Stimulated activated CD8-positive, alpha-beta memory T cell treated with anti-CD3 and anti-CD28 coated beads, Interleukin-4, amount 100 ng/mL, for 1 hour (primary cell): ENCODE results near the gene ITPR2.
"Not testable (repeated sequence)": the region's sequence is repeated elsewhere in the genome, so short reads cannot be mapped to it uniquely, and the experiment has no call there.

Experiments
- DNase-seq, 2 donors: peaks; one replicate each; pipeline ENCODE4 v3.0.0-alpha.2; 2020; ENCODE audit warnings: low read depth in 2 of 2, low spot score in 1 of 2

The ITPR2 gene

DNA sequence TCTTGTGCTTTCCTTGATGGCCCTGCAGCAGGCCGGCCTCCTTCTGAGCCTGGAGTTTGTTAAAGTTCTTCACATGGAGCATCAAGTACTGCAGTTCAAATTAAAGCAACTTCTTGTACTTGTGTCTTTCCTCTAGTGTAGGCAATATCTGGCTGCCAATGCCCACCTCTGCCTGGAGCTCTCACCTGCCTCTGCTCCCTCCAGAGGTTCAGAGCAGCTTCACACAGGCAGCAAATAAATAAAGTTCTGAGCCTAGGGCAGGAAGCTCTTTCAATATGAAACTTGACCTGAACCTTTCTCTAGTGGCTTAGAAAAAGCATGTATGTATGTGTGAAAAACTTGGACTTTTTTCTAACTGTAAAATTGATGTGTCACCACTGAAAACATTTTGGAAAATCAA is 65.9 kb downstream of the ITPR2 start:
- DNase-seq = no peak

DNA sequence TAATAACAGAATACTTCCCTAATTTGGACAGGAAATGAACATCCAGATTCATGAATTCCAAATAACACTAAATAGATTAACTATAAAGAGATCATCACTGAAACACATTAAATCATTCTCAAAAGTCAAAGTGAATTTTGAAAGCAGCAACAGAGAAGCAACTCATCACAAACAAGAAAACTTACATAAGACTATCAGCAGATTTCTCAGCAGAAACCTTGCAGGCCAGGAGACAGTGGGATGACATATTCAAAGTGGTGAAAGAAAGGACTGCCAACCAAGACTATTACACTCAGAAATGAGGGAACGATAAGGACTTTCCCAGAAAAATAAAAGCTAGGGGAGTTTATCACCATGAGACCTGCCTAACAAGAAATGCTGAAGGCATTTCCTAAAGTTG is 70.8 kb downstream of the ITPR2 start:
- DNase-seq = no peak

DNA sequence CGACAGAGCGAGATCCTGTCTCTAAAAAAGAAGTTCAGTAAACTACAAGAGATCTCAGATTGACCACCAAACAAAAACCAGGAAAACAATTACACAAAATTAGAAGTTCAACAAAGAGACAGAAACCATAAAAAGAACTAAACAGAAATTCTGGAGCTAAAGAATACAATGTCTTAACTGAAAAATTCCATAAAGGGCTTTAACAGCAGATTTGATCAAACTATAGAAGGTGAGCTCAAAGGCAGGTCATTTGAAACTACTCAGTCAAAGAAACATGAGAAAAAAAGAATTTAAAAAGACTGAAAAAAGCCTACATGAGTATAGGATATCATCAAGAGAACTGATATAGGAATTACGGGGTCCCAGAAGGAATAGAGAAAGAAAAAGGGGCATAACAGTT is 71.2 kb downstream of the ITPR2 start:
- DNase-seq = no peak

DNA sequence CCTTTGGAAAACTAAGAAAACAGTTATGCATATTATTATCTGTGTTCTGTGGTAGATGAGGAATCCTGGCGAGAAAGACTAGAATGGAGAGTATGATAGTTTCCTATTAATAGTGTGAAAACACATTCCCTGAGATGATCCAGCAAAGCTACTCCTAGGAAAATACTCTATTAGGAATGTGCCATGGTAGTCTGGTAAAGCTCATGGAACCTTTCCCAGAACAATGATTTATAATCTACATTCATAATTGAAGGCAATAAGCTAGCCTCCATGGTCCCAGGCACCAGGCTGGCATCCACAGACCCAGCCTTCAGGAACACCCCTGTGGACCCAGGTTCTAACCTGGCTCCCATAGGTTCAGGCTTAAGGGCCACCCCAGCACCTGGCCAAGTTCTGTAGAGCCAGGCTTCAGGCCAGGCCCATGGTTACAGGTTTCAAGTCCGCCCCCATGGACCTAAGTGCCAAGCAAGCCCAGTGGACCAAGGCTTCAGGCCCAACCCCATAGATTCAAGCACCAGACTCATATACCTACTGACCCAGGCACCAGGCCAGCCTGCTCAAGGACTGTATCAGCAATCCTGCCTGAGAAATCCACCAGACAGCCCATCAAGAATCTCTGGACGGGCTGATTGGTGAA is 72.2 kb downstream of the ITPR2 start:
- no peak for DNase-seq

DNA sequence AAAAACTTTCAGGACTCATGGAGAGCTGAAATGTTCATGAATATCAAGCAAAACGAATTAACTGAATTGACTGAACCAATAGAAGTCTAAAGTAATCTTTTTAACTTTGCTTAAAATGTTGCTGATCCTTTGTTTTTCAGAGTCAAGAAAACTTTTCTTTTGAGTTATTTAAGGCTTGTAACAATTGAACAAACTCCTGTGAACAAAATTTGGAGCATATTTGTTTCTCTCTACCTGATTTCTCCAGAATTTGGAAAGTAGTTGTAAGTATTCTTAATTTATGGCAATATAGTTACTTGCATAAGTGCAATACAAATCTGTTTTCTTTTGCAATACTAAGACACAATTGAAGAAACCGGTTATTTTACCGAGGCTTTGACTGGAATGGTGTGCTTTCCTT is 77.6 kb downstream of the ITPR2 start:
- DNase-seq = not testable (repeated sequence)

DNA sequence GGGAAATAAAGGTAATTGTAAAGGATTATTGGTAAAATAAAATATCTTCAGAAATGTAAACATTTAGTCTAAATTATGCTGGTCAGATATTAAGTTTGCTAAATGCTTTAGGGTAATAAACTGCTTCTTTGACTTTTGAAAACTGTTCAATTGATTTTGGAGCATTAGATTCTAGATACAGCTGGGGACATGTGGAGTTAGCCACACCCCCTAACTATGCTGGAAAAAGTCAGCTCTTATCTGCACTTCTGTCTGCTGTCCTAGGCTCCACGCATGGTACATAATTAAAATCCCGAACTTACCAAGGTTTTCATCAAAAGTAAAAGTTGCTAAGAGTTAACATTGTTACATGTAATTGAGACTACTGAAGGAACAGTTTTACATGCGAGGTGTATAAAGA is 78.8 kb downstream of the ITPR2 start:
- DNase-seq = no peak

DNA sequence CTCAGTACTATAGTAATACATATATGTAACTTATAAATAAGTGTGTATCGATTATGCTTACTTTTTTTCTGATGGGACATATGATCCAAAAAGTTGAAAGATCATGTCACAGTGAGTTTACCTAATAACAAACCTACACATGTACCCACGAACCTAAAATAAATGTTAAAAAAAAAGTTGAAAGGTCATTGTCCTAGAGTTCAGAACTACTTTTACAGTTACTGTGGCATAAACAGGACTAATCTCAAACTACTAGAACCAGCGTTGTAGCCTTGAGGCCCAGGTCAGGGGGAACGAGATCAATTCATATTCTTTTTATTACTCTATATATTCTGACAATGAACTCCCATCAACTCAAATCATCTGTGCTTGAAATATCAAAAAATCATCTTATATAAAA is 81.8 kb downstream of the ITPR2 start:
- DNase-seq = no peak

DNA sequence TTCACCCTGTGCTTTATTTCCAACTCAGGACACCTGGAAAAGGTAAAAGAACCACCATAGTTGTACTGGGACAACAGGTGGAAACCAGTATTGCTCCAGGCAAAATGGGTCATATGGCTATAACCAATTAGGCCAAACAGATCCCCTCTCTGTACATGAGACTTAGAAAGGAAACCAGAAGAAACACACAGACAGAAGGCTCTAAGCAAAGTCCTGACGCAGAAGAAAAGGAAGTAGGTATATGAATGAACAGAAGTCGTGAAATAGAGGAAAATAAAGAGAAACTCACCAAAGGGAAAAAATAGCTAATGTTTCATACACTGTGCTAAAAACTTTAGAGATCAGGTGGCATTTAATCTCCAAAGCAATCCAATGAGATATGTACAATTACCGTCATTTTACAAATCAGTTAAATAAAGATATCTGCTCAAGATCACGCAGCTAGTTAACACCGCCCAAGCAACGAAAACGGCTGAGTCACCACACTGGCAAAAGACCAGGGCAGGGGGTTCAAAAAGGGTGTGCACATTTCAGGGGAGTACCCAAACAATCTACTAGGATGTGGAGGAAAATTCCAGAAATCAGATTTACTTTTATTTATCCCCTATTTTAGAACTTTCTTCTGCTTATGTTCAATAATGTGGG is 82.3 kb downstream of the ITPR2 start:
- DNase-seq = no peak

DNA sequence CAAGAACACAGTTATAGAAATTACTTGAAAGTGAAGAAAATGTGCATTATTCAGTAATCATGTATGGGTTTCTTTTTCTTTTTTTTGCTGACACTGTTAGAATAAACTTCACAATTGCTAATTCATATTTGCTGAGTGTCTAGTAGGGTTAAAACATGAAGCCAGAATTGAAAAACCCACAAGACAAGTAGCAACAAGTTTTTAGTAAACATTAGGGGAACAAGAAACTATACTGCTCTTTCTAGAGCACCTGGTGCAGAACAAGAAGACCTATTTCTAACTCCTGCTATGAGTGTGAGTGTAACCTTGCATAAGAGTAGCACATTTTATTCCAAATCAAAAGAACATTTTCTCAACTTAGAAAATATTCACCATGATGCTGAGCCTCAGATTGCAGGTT is 83.2 kb downstream of the ITPR2 start:
- no peak for DNase-seq

DNA sequence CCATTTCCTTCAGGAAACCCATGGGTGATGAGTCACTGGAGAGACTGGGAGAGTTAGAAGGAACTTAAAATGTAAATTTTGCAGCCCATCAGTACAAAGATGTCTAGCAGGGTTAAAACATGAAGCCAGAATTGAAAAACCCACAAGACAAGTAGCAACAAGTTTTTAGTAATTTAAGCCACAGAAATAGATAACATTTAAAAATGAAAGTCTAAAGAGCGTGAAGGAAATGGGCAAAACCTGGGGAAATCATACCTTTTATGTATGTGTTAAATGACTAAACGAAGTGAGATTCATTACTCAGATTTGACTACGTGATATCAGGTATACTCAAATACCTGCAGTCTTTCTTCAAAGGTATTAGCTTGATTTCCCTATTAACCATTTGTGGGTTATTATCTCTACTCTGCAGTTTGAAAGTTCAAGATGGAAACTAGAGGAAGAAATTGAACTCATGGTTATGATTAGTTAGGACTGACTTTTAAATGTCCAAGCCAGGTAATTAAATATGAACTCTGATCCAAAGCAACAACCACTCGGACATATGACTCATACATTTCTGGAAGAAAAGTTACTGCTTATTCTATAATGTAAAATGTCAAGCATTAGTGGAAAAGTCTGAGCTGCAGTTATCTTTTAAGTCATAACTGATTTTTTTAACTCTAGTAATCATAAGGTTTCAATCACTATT is 84.1 kb downstream of the ITPR2 start:
- no peak for DNase-seq

DNA sequence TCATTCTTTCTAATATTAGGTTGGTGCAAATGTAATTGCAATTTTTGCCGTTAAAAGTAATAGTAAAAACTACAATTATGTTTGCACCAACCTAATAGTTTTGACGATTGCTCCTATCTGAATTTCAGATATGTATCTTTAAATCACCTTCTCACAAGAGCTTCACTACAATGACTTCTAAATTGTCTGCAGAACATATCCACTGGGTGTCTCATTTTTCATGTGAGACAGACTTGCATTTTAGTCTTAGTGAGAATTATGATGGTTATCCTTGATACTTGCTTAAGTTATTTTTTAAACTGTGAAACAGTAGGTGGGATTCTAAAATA is 84.6 kb downstream of the ITPR2 start:
- no peak for DNase-seq

DNA sequence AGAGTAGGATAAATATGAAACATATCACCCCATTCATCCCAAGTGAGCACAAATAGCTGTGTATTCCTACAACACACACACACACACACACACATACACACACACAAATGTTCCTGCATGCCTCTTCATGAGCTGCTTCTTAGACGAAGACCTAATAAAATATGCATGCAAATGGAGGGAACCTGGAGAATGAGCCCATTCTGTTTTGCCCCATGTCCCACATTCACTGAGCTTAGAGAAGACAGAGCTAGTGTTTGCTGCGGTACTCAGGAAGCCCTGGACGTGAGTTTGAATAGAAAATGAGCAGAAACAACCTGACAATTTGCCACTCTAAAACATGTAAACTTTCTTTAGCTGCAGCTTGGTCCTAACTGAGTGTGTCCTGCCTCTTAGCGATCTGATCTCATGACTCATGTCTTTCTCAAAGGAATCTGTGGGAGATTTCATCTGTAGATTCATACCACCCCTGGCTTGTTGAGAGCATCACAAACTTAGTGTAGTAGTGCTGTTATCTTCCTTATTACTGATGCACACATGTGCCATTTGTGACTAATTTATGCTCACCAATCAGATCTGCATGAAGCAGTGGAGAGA is 86.8 kb downstream of the ITPR2 start:
- DNase-seq = no peak

DNA sequence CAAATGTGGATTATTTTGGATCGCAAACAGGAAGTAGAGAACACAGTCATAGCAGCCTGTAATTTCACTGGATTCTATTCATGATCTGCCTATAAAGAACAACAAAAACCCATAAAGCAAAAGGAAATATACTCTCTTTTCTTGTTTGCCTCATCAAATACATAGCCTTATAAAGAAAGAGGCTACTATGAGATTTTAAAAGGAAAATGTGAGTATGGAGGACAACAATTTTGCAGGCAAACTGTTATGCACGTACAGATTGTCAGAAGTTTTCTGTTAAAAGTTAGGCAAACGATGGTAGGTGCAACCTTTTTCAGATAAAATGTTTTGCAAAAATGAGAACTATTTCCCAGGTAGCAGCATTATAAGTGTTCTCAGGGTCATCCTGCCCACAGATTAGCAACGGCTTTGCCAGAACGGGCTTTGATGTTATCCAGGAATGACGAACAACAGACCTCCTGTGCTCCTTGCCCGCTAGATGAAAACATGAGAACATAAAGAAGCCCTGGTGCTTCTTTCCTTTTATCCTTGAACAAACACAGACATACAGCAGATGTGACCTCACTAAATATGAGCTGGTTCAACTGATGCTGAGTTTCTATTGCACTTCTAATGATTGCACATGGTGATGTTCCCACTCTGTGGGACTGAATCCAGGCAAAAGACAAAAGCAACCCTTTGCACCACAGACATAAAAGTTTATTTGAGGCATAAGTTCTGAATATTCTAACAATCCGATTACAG is 88.1 kb downstream of the ITPR2 start:
- no peak for DNase-seq

DNA sequence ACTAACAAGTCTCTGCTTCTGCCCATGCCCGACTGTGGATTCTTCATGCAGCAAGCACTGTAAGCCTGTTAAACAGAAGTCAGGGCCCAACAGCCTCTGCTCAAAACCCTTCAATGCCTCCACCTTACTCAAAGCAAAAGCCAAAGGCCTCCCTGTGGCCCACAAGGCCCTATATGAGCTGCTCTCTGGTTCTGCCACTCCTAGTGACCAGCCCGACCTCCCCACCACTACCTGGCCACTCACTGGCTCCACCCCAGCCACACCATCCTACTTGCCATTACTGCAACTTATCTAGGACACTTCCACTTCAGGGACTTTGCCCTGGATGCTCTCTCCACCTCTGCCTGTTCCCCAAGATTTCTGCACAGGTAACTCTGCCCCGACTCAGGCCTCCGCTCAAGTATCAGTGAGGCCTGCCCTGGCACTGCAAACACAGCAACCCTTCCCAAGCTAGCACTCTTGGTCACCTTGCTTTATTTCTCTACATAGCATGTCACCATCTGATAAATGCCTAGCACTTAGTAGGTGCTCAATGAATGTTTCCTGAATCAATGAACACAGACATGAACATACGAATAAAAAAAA is 88.9 kb downstream of the ITPR2 start:
- no peak for DNase-seq

DNA sequence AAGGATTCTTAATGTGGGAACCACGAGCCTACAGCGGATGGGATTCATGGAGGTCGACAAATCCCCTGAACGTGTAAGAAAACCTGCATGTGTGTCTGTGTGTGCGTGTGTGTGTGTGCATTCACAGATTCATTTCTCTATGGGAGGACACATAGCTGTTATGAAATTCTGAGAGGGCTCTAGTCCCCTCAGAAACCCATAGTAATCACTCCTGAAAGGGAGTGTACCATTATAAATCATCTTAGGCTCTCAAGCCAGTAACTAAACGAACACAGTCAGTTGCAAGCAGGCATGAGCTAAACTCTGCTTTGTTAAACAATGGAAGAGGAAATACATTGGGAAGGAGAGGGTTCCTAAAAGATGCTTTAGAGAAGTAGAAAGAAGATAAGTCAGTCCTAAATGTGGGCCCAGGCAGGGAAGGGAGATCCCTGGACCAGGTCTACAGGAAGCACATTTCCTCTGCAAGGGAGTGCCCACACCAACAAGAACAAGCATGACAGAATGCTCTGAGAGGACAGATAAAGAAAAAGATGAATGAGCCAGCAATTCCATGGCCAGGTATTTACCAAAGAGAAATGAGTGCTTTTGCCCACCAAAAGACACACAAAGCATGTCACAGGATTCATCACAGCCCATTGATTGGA is 91.3 kb downstream of the ITPR2 start:
- DNase-seq = no peak

DNA sequence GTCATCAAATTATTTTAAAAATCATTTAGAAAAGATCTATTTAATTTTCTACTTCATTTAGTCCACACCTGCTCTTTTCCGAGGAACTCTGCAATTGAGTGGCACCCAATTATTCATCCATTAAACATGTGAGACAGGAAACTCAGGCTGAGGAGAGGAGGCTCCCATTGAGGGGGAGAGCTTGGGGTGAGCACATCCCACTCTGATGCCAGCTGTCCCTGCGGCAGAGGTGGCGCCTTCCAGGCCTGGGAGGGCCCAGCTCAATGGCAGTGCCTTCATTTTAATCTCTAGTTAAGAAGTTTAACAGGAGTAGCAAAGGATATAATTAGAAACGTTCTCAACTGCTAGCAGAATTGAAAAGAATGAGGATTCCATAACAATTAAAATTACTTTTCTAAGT is 92.0 kb downstream of the ITPR2 start:
- DNase-seq = no peak

DNA sequence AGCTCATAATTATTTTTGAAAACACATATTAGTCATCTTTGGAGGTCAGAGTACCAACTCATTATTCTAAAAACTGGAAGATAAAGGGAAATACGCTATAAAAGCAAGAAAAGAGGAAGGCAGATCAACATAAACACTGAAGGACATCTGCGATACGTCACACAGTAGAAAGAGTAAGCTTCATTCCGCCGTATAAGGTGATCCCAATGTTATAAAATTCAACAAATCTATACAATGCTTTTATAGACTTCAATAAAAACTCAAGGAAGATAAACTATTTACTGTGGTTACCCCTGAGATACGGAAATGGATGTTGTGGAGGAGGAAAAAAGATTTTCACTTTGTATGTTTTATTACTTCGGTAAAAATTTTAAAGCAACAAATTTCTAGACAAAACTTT is 92.6 kb downstream of the ITPR2 start:
- no peak for DNase-seq

DNA sequence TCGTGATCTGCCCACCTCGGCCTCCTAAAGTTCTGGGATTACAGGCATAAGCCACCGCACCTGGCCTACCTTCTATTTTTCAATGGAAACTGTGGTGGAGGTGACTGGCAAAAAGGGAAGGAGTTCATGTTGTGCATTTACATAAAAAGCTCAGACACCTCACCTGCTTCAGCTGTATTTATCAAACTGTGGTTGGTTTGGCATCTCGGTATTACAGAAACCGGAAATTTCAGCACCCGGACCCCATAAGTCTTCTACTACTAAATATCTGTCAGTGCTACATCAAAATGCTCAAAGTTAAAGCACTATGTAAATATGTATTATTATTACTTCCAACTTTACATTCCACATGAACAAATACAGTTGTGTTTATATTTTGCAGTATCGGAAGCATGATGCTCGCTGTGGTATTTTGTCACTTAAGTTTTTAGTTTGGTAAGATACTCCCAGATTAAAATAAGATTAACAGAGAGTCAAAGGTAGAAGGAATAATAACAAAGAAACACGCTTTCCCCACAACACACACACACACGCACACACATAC is 95.4 kb downstream of the ITPR2 start:
- no peak for DNase-seq

DNA sequence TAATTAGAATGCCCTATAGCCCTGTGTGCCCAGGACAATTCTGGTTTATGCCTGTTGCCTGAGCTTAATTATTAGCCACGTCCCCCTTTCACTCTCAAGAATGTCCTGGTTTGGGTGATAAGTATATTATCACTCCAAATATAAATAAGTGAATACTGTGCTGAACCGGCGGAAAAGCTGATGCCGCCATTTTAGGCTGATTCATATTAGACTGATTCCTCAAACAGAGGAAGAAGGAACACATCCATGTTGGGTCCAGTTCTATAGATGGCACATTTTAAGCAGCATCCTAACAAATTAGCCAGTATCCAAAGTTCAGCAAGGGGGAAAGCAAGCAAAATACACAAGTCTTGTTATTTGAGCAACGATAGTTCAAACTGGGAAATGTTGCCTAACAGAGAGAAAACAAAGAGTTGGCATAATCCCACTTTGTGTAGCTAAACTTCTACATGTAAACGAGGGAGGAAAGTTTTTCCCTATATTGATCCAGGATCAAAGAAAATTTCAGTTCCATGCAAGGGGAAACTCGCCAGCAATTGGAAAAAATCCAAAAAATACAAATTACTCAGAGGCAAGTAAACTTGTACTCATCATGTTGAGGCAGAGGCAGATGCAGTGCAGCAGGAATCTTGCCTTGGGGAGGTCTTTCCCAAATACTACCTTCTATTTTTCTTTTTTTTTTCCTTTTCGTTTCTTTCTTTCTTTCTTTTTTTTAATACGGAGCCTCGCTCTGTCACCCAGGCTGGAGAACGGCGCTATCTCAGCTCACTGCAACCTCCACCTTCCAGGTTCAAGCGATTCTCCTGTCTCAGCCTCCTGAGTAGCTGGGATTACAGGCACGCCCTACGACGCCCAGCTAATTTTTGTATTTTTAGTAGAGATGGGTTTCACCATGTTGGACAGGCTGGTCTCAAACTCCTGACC is 96.2 kb downstream of the ITPR2 start:
- DNase-seq = no peak

DNA sequence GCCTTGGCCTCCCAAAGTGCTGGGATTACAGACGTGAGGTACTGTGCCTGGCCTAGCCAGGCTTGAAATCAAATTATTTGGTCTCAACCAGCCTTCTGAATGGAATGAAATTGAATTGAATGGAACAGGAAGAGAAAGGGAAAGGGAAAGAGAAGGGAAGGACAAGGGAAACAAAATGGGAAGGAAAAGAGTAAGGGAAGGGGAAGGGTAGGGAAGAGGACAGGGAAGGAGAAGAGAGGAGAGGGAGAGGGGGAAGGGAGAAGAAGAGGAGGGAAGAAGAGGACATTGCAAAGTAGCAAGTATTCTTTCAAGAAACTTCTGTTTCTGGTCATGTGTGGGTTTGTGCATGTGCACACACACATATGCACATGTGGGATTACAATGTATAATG is 97.8 kb downstream of the ITPR2 start:
- no peak for DNase-seq
